Neural progenitor cell (in vitro differentiated cells): ENCODE data around the gene RNF144A. TPM values are rescaled to one million over a fixed set of nuclear protein-coding genes. Genes with fewer than 3 reads are reported as not detected.

ENCODE experiments used
- DNase-seq: peaks from one replicate; pipeline ENCODE4 v3.0.0-alpha.2; 2016; ENCODE audit warnings: low spot score
- H2AFZ ChIP-seq: fragments of 200-600 bp; sonication (generic); replicated peaks from 2 replicates; pipeline ENCODE4 v1.6.1; 2016; ENCODE audit warnings: antibody characterized with exemption
- H3F3A ChIP-seq: fragments of 200-600 bp; sonication (generic); 2 replicates; pipeline ENCODE4 v1.6.1; 2016; ENCODE audit warnings: antibody characterized with exemption, low read depth
- H3K27ac ChIP-seq: fragments of 200-600 bp; sonication (generic); 2 replicates; pipeline ENCODE4 v1.5.1; 2016; ENCODE audit warnings: mild to moderate bottlenecking
- H3K27me3 ChIP-seq: fragments of 200-600 bp; sonication (generic); 2 replicates; pipeline ENCODE4 v1.6.1; 2016; ENCODE audit warnings: mild to moderate bottlenecking, moderate library complexity
- H3K36me3 ChIP-seq: fragments of 200-600 bp; sonication (generic); 2 replicates; pipeline ENCODE4 v1.5.1; 2016
- H3K4me1 ChIP-seq: fragments of 200-600 bp; sonication (generic); 2 replicates; pipeline ENCODE4 v1.6.1; 2016; ENCODE audit warnings: mixed run types
- H3K4me2 ChIP-seq: fragments of 200-600 bp; sonication (generic); 2 replicates; pipeline ENCODE4 v1.6.1; 2016
- H3K4me3 ChIP-seq: fragments of 200-600 bp; sonication (generic); 2 replicates; pipeline ENCODE4 v1.5.1; 2016
- H3K79me2 ChIP-seq: fragments of 200-600 bp; sonication (generic); 2 replicates; pipeline ENCODE4 v1.6.1; 2016; ENCODE audit warnings: low read depth
- H3K9ac ChIP-seq: fragments of 200-600 bp; sonication (generic); 2 replicates; pipeline ENCODE4 v1.6.1; 2016
- H3K9me3 ChIP-seq: fragments of 200-600 bp; sonication (generic); 2 replicates; pipeline ENCODE4 v1.5.1; 2016; ENCODE audit warnings: low read depth
- H4K20me1 ChIP-seq: fragments of 200-600 bp; sonication (generic); 2 replicates; pipeline ENCODE4 v1.6.1; 2016; ENCODE audit warnings: low read depth
- H3K27ac Mint-ChIP-seq: 3 replicates; pipeline ENCODE4 v1.8.0; 2021; ENCODE audit warnings: mixed read lengths
- H3K27me3 Mint-ChIP-seq: 2 replicates; pipeline ENCODE4 v1.8.0; 2022; ENCODE audit warnings: low read depth, mild to moderate bottlenecking, inconsistent platforms, moderate library complexity, mixed read lengths; ENCODE audit not compliant: insufficient read depth
- H3K36me3 Mint-ChIP-seq: 3 replicates; pipeline ENCODE4 v1.8.0; 2021; ENCODE audit warnings: mixed read lengths
- H3K4me1 Mint-ChIP-seq: 3 replicates; pipeline ENCODE4 v1.8.0; 2021; ENCODE audit warnings: mixed read lengths
- H3K4me3 Mint-ChIP-seq: 3 replicates; pipeline ENCODE4 v1.8.0; 2021; ENCODE audit warnings: mild to moderate bottlenecking, moderate library complexity, mixed read lengths
- H3K9me3 Mint-ChIP-seq: 3 replicates; pipeline ENCODE4 v1.8.0; 2020; ENCODE audit warnings: mixed read lengths
- EZH2 ChIP-seq: fragments of 200-600 bp; sonication (generic); IDR thresholded peaks from 2 replicates; pipeline ENCODE4 v1.6.1; 2017; ENCODE audit warnings: antibody characterized with exemption, mild to moderate bottlenecking, moderate library complexity
- EZH2phosphoT487 ChIP-seq: fragments of 200-600 bp; sonication (generic); IDR thresholded peaks from 2 replicates; pipeline ENCODE4 v1.6.1; 2017; ENCODE audit warnings: antibody characterized with exemption
- total RNA-seq: library from RNA; depleted of rRNA; stranded (reverse); fragments of >200 nt; gene quantifications from 2 replicates; pipeline ENCODE4 v1.2.3, GENCODE V29; 2015; ENCODE audit warnings: low replicate concordance
- TF ChIP-seq, protein P1 (sequence below): fragments of 200-600 bp; sonication (generic); IDR thresholded peaks from 2 replicates; pipeline ENCODE4 v1.5.1; 2017; ENCODE audit warnings: antibody characterized with exemption, mild to moderate bottlenecking

The RNF144A gene
- total RNA-seq, 1 donor from 2014 or later = 32.0 TPM

DNA sequence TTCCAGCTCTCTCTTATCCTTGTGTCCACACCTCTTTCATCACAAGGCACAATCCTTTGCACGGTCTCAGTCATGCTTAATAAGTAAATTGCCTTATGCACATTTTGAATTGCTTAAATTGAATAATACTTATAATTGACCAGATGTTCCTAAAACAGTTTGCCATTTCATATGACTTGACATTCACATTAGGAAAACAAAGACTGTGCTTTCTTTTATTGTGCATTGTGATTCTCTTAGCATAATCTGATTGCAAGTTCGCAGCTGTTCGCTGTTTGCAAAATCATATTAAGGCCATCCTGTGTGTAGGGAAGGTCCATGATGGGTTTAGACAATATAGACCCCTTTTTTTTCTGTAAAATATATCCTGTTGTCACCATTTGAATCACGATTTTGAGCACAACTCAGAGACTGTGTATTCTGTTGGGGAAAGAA is 75.6 kb downstream of the RNF144A start:
- peaks cover 5% of the 10 kb centered on the region for H3K27me3 Mint-ChIP-seq
- Histone ChIP-seq H3K4me3 (no peak overlapping the region), H4K20me1 (no peaks in the 10 kb centered on the region), H3K4me1 (peaks cover 12% of the 10 kb centered on the region), H2AFZ (no peak overlapping the region), H3K36me3 (peaks cover 3% of the 10 kb centered on the region), H3K27ac (no peak overlapping the region), H3F3A (peaks cover 9% of the 10 kb centered on the region), H3K9ac (no peak overlapping the region), H3K9me3 (no peaks in the 10 kb centered on the region), H3K79me2 (no peaks in the 10 kb centered on the region), H3K4me2 (no peak overlapping the region), H3K27me3 (peaks cover 7% of the 10 kb centered on the region)
- peaks cover 52% of the 10 kb centered on the region for H3K36me3 Mint-ChIP-seq
- H3K9me3 Mint-ChIP-seq = peaks cover 13% of the 10 kb centered on the region
- no peak for TF ChIP-seq EZH2phosphoT487
- no peak for TF ChIP-seq EZH2
- TF ChIP-seq, protein P1, sequence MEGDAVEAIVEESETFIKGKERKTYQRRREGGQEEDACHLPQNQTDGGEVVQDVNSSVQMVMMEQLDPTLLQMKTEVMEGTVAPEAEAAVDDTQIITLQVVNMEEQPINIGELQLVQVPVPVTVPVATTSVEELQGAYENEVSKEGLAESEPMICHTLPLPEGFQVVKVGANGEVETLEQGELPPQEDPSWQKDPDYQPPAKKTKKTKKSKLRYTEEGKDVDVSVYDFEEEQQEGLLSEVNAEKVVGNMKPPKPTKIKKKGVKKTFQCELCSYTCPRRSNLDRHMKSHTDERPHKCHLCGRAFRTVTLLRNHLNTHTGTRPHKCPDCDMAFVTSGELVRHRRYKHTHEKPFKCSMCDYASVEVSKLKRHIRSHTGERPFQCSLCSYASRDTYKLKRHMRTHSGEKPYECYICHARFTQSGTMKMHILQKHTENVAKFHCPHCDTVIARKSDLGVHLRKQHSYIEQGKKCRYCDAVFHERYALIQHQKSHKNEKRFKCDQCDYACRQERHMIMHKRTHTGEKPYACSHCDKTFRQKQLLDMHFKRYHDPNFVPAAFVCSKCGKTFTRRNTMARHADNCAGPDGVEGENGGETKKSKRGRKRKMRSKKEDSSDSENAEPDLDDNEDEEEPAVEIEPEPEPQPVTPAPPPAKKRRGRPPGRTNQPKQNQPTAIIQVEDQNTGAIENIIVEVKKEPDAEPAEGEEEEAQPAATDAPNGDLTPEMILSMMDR = no peak
- peaks cover 55% of the 10 kb centered on the region for H3K4me1 Mint-ChIP-seq
- H3K4me3 Mint-ChIP-seq = no peak overlapping the region
- peak overlapping the region; percentile 90 for H3K27ac Mint-ChIP-seq
- DNase-seq = no peak

DNA sequence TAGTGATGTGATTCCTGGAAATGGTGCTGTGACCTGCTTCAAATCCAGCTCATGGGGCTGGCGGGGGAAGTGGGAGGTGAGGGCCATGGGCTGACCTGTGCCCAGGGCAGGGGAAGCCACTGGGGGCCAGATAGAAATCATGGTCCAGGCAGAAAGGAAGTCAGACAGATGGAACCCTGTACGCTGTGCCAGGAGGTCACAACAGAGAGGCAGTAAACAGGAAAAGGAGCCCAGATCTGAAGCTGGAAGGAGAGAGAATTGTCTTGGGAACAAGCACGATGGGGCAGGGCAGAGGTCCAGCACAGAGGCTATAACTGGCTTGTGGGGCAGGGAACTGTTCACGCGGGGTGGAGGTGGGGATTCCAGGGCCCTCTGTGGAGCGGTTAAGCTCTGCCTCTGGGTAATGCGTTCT is 76.0 kb downstream of the RNF144A start:
- DNase-seq = no peak
- H3K4me3 ChIP-seq = no peak overlapping the region
- H3K4me1 ChIP-seq = peaks cover 12% of the 10 kb centered on the region
- Mint-ChIP-seq H3K36me3 (peaks cover 54% of the 10 kb centered on the region), H3K9me3 (peaks cover 13% of the 10 kb centered on the region), H3K4me1 (peaks cover 52% of the 10 kb centered on the region), H3K27ac (peak overlapping the region; percentile 90), H3K4me3 (no peak overlapping the region), H3K27me3 (peaks cover 5% of the 10 kb centered on the region)
- no peaks in the 10 kb centered on the region for H4K20me1 ChIP-seq
- H3K36me3 ChIP-seq = peaks cover 3% of the 10 kb centered on the region
- no peaks in the 10 kb centered on the region for H3K79me2 ChIP-seq
- no peak for TF ChIP-seq EZH2
- TF ChIP-seq, protein P1 = no peak
- no peak for TF ChIP-seq EZH2phosphoT487
- peaks cover 9% of the 10 kb centered on the region for H3F3A ChIP-seq
- no peaks in the 10 kb centered on the region for H3K9me3 ChIP-seq
- H3K9ac ChIP-seq = no peak overlapping the region
- no peak overlapping the region for H3K27ac ChIP-seq
- no peak overlapping the region for H3K4me2 ChIP-seq
- H2AFZ ChIP-seq = no peak overlapping the region
- peaks cover 7% of the 10 kb centered on the region for H3K27me3 ChIP-seq

GRCh38 chr2:6993936-6994335 is 76.7 kb downstream of the RNF144A start:
- Histone ChIP-seq H3K9me3 (no peaks in the 10 kb centered on the region), H2AFZ (no peak overlapping the region), H4K20me1 (no peaks in the 10 kb centered on the region), H3K79me2 (no peaks in the 10 kb centered on the region), H3K27ac (no peak overlapping the region), H3K4me1 (peaks cover 12% of the 10 kb centered on the region), H3K4me3 (no peak overlapping the region), H3K9ac (no peak overlapping the region), H3F3A (peaks cover 9% of the 10 kb centered on the region), H3K27me3 (peaks cover 7% of the 10 kb centered on the region), H3K36me3 (peaks cover 3% of the 10 kb centered on the region), H3K4me2 (no peak overlapping the region)
- H3K9me3 Mint-ChIP-seq = peaks cover 13% of the 10 kb centered on the region
- H3K27me3 Mint-ChIP-seq = peaks cover 4% of the 10 kb centered on the region
- H3K4me1 Mint-ChIP-seq = peaks cover 53% of the 10 kb centered on the region
- H3K36me3 Mint-ChIP-seq = peaks cover 51% of the 10 kb centered on the region
- TF ChIP-seq, protein P1 = no peak
- TF ChIP-seq EZH2phosphoT487 (no peak), EZH2 (no peak)
- H3K4me3 Mint-ChIP-seq = no peak overlapping the region
- no peak for DNase-seq
- peak overlapping the region; percentile 96 for H3K27ac Mint-ChIP-seq
